HG02884 (cell line): ENCODE data around the gene CFAP46.
"Not testable (repeated sequence)": the region's sequence is repeated elsewhere in the genome, so short reads cannot be mapped to it uniquely, and the experiment has no call there.

ENCODE experiments used
- ATAC-seq: cut with Tn5 transposase; IDR thresholded peaks from one replicate; pipeline ENCODE4 v1.9.1; 2021; ENCODE audit warnings: mild to moderate bottlenecking, moderate library complexity; ENCODE audit not compliant: unreplicated experiment

The CFAP46 gene

GRCh38 chr10:132793213-132793612 lies 149.2 kb downstream of the CFAP46 start:
- no peak for ATAC-seq

- ATAC-seq: no peak
Observed at GRCh38 chr10:132792796-132793195, 149.6 kb downstream of the CFAP46 start.

GRCh38 chr10:132792099-132792498 lies 150.3 kb downstream of the CFAP46 start:
- not testable (repeated sequence) for ATAC-seq

GRCh38 chr10:132790934-132791829 lies 151.2 kb downstream of the CFAP46 start:
- ATAC-seq: no peak

- ATAC-seq: no peak
Observed at GRCh38 chr10:132790470-132790869, 151.9 kb downstream of the CFAP46 start.

- ATAC-seq: no peak
Observed at GRCh38 chr10:132789659-132790148, 152.7 kb downstream of the CFAP46 start.

GRCh38 chr10:132788831-132789219 lies 153.5 kb downstream of the CFAP46 start:
- no peak for ATAC-seq

- no peak for ATAC-seq
Observed at GRCh38 chr10:132788180-132788830, 154.1 kb downstream of the CFAP46 start.

- ATAC-seq: no peak
Observed at GRCh38 chr10:132787495-132788179, 154.7 kb downstream of the CFAP46 start.

GRCh38 chr10:132786884-132787494 lies 155.4 kb downstream of the CFAP46 start:
- no peak for ATAC-seq

- no peak for ATAC-seq
Observed at GRCh38 chr10:132786476-132786883, 155.9 kb downstream of the CFAP46 start.

GRCh38 chr10:132785723-132786475 lies 156.5 kb downstream of the CFAP46 start, which contains the start of gene NKX6-2:
TSS of gene NKX6-2 (minus strand) at chr10:132786147. CDS start at chr10:132785948, 199 bp downstream.
- ATAC-seq: no peak

GRCh38 chr10:132784866-132785722 lies 157.3 kb downstream of the CFAP46 start:
- no peak for ATAC-seq

- no peak for ATAC-seq
Observed at GRCh38 chr10:132783940-132784865, 158.2 kb downstream of the CFAP46 start.

- ATAC-seq: no peak
Observed at GRCh38 chr10:132783165-132783939, 159.0 kb downstream of the CFAP46 start.

- ATAC-seq: no peak
Observed at GRCh38 chr10:132781556-132781955, 160.8 kb downstream of the CFAP46 start.

- ATAC-seq: no peak
Observed at GRCh38 chr10:132780356-132780755, 162.0 kb downstream of the CFAP46 start.
